Measurements from ENCODE around the gene TYW1B.
"Not testable (repeated sequence)": the region's sequence is repeated elsewhere in the genome, so short reads cannot be mapped to it uniquely, and the experiment has no call there.

TYW1B gene

DNA sequence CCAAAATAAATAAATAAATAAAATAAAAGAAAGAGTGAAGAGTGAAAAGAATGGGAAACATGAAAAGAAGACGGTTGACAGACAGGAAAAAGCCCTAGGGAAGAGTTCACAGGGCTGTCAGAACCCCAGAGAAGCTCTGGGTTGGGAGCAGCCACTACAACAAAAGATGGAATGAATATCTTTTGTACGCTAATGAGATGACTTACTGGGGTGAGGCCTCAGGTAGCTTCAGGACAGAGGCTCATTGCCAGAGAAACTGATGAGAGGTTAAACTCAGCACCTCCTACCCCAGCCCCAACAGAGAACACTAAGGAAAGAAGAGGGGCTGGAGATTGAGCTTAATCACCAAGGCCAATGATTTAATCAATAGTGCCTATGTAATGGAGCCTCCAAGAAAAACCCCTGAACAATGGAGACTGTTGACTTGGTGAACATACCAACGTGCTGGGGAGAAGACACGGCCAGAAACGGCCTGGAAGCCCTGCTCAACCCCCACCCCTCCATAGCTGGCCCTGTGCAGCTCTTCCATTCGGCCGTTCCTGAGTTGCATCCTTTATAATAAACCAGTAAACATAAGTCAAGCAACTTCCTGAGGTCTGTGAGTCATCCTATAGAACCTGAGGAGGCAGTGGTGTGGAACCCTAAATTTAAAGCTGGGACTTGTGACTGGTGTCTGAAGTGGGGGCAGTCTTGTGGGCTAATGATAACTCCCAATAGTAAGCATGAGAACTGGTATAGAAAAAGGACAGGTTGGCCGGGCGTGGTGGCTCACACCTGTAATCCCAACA is 11.4 kb downstream of the TYW1B start:
- not testable (repeated sequence) for H3K36me3 ChIP-seq (ENCODE audit: control insufficient read depth in 5 of 5, insufficient read depth in 5 of 5, low read length in 5 of 5); H3K9me3 ChIP-seq (ENCODE audit: control insufficient read depth in 5 of 5, low read length in 5 of 5)

DNA sequence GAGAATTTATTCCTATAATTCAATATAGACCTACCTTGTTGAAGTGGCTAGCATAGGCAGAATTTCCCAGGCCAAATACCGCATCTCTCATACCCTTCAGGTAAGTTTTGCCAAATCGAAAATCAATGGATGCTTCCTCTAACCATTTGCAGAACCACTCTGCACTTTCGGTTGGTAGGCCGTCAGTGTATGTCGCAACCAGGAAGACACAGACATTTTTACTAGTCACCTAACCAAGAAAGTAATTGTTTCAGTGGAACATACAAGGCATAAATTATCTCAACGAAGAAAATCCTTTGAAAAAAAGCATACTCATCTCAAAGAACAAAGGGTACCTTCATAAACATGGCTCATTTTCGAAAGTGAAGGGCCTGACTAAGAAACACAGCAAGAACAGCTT is 17.6 kb downstream of the TYW1B start:
- not testable (repeated sequence) for H3K27ac ChIP-seq (ENCODE audit: low read depth, low read length); H3K9ac ChIP-seq (ENCODE audit: low read length in 5 of 5)

More for the DNA sequence above, 11.4 kb downstream of the TYW1B start:
- H3K4me3 ChIP-seq (ENCODE audit: low read depth in 1 of 5, low read length in 5 of 5); H3K4me1 ChIP-seq (ENCODE audit: control insufficient read depth in 5 of 5, insufficient read depth in 5 of 5, low read length in 5 of 5); H3K9ac ChIP-seq (ENCODE audit: low read length in 5 of 5); H3K27ac ChIP-seq (ENCODE audit: low read depth, low read length); H3K27me3 ChIP-seq (ENCODE audit: control insufficient read depth in 5 of 5, insufficient read depth in 4 of 5, low read length in 5 of 5): not testable (repeated sequence)

DNA sequence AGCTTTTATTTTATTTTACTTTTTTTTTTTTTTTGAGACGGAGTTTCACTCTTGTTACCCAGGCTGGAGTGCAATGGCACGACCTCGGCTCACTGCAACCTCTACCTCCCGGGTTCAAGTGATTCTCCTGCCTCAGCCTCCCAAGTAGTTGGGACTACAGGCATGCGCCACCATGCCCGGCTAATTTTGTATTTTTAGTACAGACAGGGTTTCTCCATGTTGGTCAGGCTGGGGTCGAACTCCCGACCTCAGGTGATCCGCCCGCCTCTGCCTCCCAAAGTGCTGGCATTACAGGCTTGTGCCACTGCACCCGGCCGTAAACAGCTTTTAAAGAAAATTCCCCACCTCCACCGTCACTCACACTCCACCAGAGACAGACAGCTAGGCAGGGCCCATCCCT is 19.5 kb downstream of the TYW1B start:
- not testable (repeated sequence) for H3K4me1 ChIP-seq (ENCODE audit: control insufficient read depth in 5 of 5, insufficient read depth in 5 of 5, low read length in 5 of 5); H3K27me3 ChIP-seq (ENCODE audit: control insufficient read depth in 5 of 5, insufficient read depth in 4 of 5, low read length in 5 of 5); H3K27ac ChIP-seq (ENCODE audit: low read depth, low read length); H3K4me3 ChIP-seq (ENCODE audit: low read depth in 1 of 5, low read length in 5 of 5); H3K9me3 ChIP-seq (ENCODE audit: control insufficient read depth in 5 of 5, low read length in 5 of 5); H3K9ac ChIP-seq (ENCODE audit: low read length in 5 of 5)
- H3K36me3 ChIP-seq (ENCODE audit: control insufficient read depth in 5 of 5, insufficient read depth in 5 of 5, low read length in 5 of 5): peaks cover 0 to 27% (median 19%) of the 10 kb centered on the region in 5 donors

More for the DNA sequence above, 17.6 kb downstream of the TYW1B start:
- not testable (repeated sequence) for H3K4me3 ChIP-seq (ENCODE audit: low read depth in 1 of 5, low read length in 5 of 5); H3K27me3 ChIP-seq (ENCODE audit: control insufficient read depth in 5 of 5, insufficient read depth in 4 of 5, low read length in 5 of 5); H3K9me3 ChIP-seq (ENCODE audit: control insufficient read depth in 5 of 5, low read length in 5 of 5); H3K4me1 ChIP-seq (ENCODE audit: control insufficient read depth in 5 of 5, insufficient read depth in 5 of 5, low read length in 5 of 5)
- H3K36me3 ChIP-seq (ENCODE audit: control insufficient read depth in 5 of 5, insufficient read depth in 5 of 5, low read length in 5 of 5): peaks cover 0 to 22% (median 16%) of the 10 kb centered on the region in 5 donors

DNA sequence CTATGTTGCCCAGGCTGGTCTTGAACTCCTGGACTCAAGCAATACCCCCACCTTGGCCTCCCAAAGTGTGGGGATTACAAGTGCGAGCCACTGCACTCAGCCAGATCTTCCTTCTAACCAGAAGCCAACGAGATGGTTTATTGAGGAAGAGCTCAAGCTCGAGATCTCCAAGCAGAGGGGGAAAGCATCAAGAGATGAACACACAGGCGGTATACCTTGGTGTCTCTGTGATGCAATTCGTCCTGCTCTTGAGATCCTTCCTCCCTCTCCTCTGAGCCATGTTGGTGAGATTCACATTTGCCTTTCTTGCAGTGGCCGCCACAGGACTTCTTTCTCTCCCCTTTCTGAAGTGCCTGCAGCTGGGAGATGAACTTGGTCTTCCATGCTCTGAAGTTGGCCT is 21.1 kb downstream of the TYW1B start:
- not testable (repeated sequence) for H3K27me3 ChIP-seq (ENCODE audit: control insufficient read depth in 5 of 5, insufficient read depth in 4 of 5, low read length in 5 of 5); H3K9ac ChIP-seq (ENCODE audit: low read length in 5 of 5); H3K4me1 ChIP-seq (ENCODE audit: control insufficient read depth in 5 of 5, insufficient read depth in 5 of 5, low read length in 5 of 5); H3K27ac ChIP-seq (ENCODE audit: low read depth, low read length); H3K9me3 ChIP-seq (ENCODE audit: control insufficient read depth in 5 of 5, low read length in 5 of 5); H3K4me3 ChIP-seq (ENCODE audit: low read depth in 1 of 5, low read length in 5 of 5)
- H3K36me3 ChIP-seq (ENCODE audit: control insufficient read depth in 5 of 5, insufficient read depth in 5 of 5, low read length in 5 of 5): peaks cover 0 to 31% (median 23%) of the 10 kb centered on the region in 5 donors

DNA sequence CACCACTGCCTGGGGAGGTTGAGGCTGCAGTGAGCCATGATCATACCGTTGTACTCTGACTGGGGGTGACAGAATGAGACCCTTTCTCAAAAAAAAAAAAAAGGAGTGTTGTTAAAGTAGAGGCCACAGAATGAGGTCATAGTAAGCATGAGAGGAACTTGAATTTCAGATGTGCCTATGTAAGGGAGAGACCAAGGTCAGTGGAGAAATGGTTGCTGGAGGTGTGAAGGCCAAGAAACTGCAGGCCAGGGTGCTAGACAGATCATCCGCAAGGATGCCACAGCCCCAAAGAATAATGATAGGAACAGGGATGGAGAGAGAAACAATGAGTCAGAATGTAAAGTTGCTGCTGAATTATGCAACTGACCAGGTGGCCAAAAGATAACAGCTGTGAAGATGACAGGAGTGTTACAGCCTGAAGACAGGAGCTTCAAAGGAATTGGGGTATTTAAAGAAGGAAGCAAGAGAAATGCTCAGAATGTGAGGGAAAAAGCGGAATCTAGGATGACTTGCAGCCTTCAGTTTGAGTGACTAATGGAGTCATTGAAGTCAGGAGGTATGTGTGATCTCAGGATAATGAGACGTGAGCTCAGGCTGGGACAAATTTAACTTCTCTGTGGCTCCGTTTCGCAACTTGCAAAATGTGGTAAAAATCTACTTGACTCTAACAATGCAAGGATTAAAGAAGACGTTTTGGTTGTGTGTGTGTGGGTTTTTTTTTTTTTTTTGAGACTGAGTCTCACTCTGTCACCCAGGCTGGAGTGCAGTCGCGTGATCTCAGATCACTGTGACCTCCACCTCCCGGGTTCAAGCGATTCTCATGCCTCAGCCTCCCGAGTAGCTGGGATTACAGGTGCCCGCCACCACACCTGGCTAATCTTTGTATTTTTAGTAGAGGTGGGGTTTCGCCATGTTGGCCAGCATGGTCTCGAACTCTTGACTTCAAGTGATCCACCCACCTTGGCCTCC is 22.2 kb downstream of the TYW1B start:
- no peaks in the 10 kb centered on the region for H3K9me3 ChIP-seq (ENCODE audit: control insufficient read depth in 5 of 5, low read length in 5 of 5)
- H3K36me3 ChIP-seq (ENCODE audit: control insufficient read depth in 5 of 5, insufficient read depth in 5 of 5, low read length in 5 of 5): peaks cover 0 to 31% (median 20%) of the 10 kb centered on the region in 5 donors
- no peak overlapping the region for H3K4me3 ChIP-seq (ENCODE audit: low read depth in 1 of 5, low read length in 5 of 5)
- no peak overlapping the region for H3K27ac ChIP-seq (ENCODE audit: low read depth, low read length)
- H3K27me3 ChIP-seq (ENCODE audit: control insufficient read depth in 5 of 5, insufficient read depth in 4 of 5, low read length in 5 of 5): no peaks in the 10 kb centered on the region
- H3K4me1 ChIP-seq (ENCODE audit: control insufficient read depth in 5 of 5, insufficient read depth in 5 of 5, low read length in 5 of 5): no peaks in the 10 kb centered on the region
- H3K9ac ChIP-seq (ENCODE audit: low read length in 5 of 5): no peak overlapping the region

DNA sequence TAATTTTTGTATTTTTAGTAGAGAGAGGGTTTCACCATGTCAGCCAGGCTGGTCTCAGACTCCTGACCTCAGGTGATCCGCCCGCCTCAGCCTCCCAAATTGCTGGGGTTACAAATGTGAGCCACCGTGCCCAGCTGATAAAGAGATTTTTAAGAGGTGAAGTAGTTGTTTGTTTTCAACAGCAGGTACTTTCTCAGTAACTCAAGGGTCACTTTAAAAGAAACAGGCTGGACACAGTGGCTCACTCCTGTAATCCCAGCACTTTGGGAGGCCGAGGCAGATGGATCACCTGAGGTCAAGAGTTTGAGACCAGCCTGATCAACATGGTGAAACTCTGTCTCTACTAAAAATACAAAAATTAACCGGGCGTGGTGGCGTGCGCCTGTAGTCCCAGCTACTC is 24.2 kb downstream of the TYW1B start:
- not testable (repeated sequence) for H3K27me3 ChIP-seq (ENCODE audit: control insufficient read depth in 5 of 5, insufficient read depth in 4 of 5, low read length in 5 of 5); H3K9me3 ChIP-seq (ENCODE audit: control insufficient read depth in 5 of 5, low read length in 5 of 5); H3K27ac ChIP-seq (ENCODE audit: low read depth, low read length); H3K4me1 ChIP-seq (ENCODE audit: control insufficient read depth in 5 of 5, insufficient read depth in 5 of 5, low read length in 5 of 5); H3K4me3 ChIP-seq (ENCODE audit: low read depth in 1 of 5, low read length in 5 of 5); H3K9ac ChIP-seq (ENCODE audit: low read length in 5 of 5)
- H3K36me3 ChIP-seq (ENCODE audit: control insufficient read depth in 5 of 5, insufficient read depth in 5 of 5, low read length in 5 of 5): peaks cover 0 to 29% (median 18%) of the 10 kb centered on the region in 5 donors

DNA sequence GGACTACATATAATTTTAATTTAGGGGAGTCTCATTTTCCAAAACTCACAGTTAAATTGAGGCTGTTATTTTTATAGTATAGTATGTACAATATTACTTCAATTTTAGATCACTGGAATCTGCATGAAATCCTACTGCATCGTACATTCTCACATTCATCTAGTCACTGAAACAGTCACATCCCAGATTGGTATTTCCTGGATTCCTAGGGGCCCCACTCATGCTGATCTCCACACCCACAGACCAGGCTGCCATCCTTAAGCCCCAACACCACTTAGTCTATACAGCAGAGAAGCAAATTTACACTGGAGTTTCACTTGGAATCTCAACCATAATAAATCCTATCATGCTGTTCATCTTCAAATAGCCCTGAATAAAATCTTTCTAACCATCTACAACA is 26.4 kb downstream of the TYW1B start:
- not testable (repeated sequence) for H3K9me3 ChIP-seq (ENCODE audit: control insufficient read depth in 5 of 5, low read length in 5 of 5); H3K4me3 ChIP-seq (ENCODE audit: low read depth in 1 of 5, low read length in 5 of 5); H3K4me1 ChIP-seq (ENCODE audit: control insufficient read depth in 5 of 5, insufficient read depth in 5 of 5, low read length in 5 of 5); H3K9ac ChIP-seq (ENCODE audit: low read length in 5 of 5); H3K27ac ChIP-seq (ENCODE audit: low read depth, low read length); H3K27me3 ChIP-seq (ENCODE audit: control insufficient read depth in 5 of 5, insufficient read depth in 4 of 5, low read length in 5 of 5)
- H3K36me3 ChIP-seq (ENCODE audit: control insufficient read depth in 5 of 5, insufficient read depth in 5 of 5, low read length in 5 of 5): peaks cover 0 to 27% (median 19%) of the 10 kb centered on the region in 5 donors

DNA sequence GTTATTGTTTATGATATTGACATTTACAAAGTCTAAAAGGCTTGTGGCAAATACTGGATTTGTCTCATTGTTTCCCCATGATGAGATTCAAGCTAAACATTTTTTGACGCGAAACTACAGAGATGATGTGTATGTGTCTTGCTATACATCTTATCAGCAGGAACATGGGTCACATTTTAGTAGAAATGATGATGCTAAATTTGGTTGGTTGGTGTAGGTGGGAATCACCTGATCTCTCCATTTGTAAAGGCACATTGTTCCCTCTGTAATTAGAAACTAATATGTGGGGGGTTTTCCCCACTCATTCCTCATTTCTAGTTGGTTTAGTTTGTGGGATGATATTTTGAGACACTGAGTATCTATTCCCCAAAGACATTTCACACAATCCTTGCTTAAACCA is 32.6 kb downstream of the TYW1B start:
- H3K9ac ChIP-seq (ENCODE audit: low read length in 5 of 5); H3K27ac ChIP-seq (ENCODE audit: low read depth, low read length); H3K9me3 ChIP-seq (ENCODE audit: control insufficient read depth in 5 of 5, low read length in 5 of 5); H3K4me1 ChIP-seq (ENCODE audit: control insufficient read depth in 5 of 5, insufficient read depth in 5 of 5, low read length in 5 of 5); H3K27me3 ChIP-seq (ENCODE audit: control insufficient read depth in 5 of 5, insufficient read depth in 4 of 5, low read length in 5 of 5); H3K4me3 ChIP-seq (ENCODE audit: low read depth in 1 of 5, low read length in 5 of 5): not testable (repeated sequence)
- peaks cover 0 to 10% (median 7%) of the 10 kb centered on the region in 5 donors for H3K36me3 ChIP-seq (ENCODE audit: control insufficient read depth in 5 of 5, insufficient read depth in 5 of 5, low read length in 5 of 5)

DNA sequence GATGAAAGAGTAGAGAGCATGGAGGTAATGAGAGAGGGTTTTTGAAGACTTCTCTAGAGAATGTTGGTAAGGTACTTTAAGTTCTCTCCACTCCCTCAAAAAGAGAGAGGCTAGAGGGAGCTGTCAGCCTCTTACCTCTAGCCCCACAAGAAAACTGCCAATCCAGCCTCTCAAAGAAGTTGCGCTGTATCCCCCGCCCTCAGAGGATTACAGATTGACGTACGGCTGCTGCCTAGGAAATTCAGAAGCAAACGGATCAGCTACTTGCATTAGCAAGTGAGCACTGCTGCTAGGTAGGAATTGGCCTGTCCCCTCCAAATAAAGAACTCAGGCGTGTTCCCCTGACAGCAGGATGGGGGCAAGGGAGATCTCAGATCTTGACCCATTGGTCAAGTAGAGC is 34.2 kb downstream of the TYW1B start:
- no peaks in the 10 kb centered on the region for H3K4me1 ChIP-seq (ENCODE audit: control insufficient read depth in 5 of 5, insufficient read depth in 5 of 5, low read length in 5 of 5)
- no peaks in the 10 kb centered on the region for H3K9me3 ChIP-seq (ENCODE audit: control insufficient read depth in 5 of 5, low read length in 5 of 5)
- no peak overlapping the region for H3K4me3 ChIP-seq (ENCODE audit: low read depth in 1 of 5, low read length in 5 of 5)
- peaks cover 0 to 10% (median 7%) of the 10 kb centered on the region in 5 donors for H3K36me3 ChIP-seq (ENCODE audit: control insufficient read depth in 5 of 5, insufficient read depth in 5 of 5, low read length in 5 of 5)
- H3K9ac ChIP-seq (ENCODE audit: low read length in 5 of 5): no peak overlapping the region
- no peaks in the 10 kb centered on the region for H3K27me3 ChIP-seq (ENCODE audit: control insufficient read depth in 5 of 5, insufficient read depth in 4 of 5, low read length in 5 of 5)
- H3K27ac ChIP-seq (ENCODE audit: low read depth, low read length): no peak overlapping the region

DNA sequence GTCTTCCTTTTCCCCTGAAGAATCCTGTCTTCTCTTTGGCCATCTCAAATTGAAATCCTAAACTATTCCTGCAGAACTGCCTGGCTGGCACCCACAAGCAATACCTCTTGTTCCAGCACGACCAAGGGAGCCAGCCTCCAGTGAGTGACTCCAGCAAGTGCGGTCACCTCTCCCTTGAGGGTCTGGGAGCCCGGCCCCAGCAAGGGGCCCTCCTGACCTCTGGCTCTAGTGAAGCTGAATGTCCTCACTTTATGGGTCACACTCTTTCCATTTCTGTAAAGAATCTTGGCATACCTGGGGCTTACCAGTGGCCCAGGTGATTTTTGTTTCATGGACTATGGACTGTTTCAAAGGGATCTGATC is 37.3 kb downstream of the TYW1B start:
- not testable (repeated sequence) for H3K9me3 ChIP-seq (ENCODE audit: control insufficient read depth in 5 of 5, low read length in 5 of 5); H3K27me3 ChIP-seq (ENCODE audit: control insufficient read depth in 5 of 5, insufficient read depth in 4 of 5, low read length in 5 of 5); H3K36me3 ChIP-seq (ENCODE audit: control insufficient read depth in 5 of 5, insufficient read depth in 5 of 5, low read length in 5 of 5); H3K4me1 ChIP-seq (ENCODE audit: control insufficient read depth in 5 of 5, insufficient read depth in 5 of 5, low read length in 5 of 5); H3K27ac ChIP-seq (ENCODE audit: low read depth, low read length); H3K9ac ChIP-seq (ENCODE audit: low read length in 5 of 5); H3K4me3 ChIP-seq (ENCODE audit: low read depth in 1 of 5, low read length in 5 of 5)
